IMR-90 (cell line): ENCODE results near the gene MRC1.

Experiments
- CEBPB ChIP-seq: IDR thresholded peaks from 2 replicates; pipeline ENCODE4 v1.6.1; 2012; ENCODE audit warnings: low read depth, low read length, improper control_type of control experiment
- CHD1 ChIP-seq: IDR thresholded peaks from 2 replicates; pipeline ENCODE4 v1.6.1; 2012; ENCODE audit warnings: low read depth, low read length, improper control_type of control experiment
- MAFK ChIP-seq: IDR thresholded peaks from 2 replicates; pipeline ENCODE4 v1.6.1; 2012; ENCODE audit warnings: low read depth, low read length, improper control_type of control experiment
- POLR2A ChIP-seq: IDR thresholded peaks from 2 replicates; pipeline ENCODE4 v1.6.1; 2012; ENCODE audit warnings: mild to moderate bottlenecking, low read depth, low read length
- RCOR1 ChIP-seq: IDR thresholded peaks from 2 replicates; pipeline ENCODE4 v1.6.1; 2012; ENCODE audit warnings: mild to moderate bottlenecking, low read length, improper control_type of control experiment; ENCODE audit not compliant: insufficient replicate concordance
- RFX5 ChIP-seq: IDR thresholded peaks from 2 replicates; pipeline ENCODE4 v1.8.0; 2012; ENCODE audit warnings: low read depth, mild to moderate bottlenecking, low read length, moderate library complexity
- SMC3 ChIP-seq: fragments of 150-350 bp; IDR thresholded peaks from 2 replicates; pipeline ENCODE4 v1.6.1; 2016; ENCODE audit warnings: low read depth, mild to moderate bottlenecking, antibody characterized with exemption, low read length, moderate library complexity
- TF ChIP-seq, protein P1 (sequence below): conservative IDR thresholded peaks from 2 replicates; pipeline ENCODE4 v1.5.1; 2012; ENCODE audit warnings: mild to moderate bottlenecking, low read depth, low read length, improper control_type of control experiment
- TF ChIP-seq, protein P2 (sequence below): fragments of 150-350 bp; IDR thresholded peaks from 2 replicates; pipeline ENCODE4 v1.6.1; 2016; ENCODE audit warnings: low read depth, mild to moderate bottlenecking, low read length, moderate library complexity, borderline replicate concordance
- TF ChIP-seq, protein P3 (sequence below): fragments of 150-350 bp; IDR thresholded peaks from 2 replicates; pipeline ENCODE4 v1.6.1; 2017; ENCODE audit warnings: mild to moderate bottlenecking, antibody characterized with exemption, low read length, low read depth

DNA sequence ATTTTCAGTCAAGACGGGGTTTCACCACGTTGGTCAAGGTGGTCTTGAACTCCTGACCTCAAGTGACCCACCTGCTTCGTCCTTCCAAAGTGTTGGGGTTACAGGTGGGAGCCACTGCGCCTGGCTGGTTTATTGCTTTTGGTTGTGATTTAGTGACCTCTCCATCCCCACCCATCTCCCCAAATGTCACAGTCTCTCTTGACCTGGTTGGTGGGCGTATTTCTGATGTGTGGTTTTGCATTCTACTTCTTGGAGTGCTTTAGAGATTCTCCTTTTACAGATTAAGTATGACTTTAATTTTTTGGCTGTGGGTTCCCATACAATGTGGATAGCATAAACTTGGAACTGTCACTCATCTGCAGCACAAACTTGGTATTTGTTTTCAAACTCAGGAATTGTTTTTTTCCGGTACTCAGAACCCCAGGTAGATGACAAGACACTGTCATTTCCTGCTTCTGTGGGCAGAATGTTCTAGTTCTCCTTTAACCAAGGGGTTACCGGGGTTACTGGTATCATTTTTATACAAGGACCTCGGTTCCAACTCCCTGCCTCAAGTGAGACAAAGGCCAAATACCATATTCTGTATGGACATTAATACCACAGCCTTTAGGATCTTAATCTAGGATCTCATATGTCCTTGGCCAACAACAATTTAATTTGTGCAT lies 50.5 kb downstream of the MRC1 start:
- TF ChIP-seq, protein P1, sequence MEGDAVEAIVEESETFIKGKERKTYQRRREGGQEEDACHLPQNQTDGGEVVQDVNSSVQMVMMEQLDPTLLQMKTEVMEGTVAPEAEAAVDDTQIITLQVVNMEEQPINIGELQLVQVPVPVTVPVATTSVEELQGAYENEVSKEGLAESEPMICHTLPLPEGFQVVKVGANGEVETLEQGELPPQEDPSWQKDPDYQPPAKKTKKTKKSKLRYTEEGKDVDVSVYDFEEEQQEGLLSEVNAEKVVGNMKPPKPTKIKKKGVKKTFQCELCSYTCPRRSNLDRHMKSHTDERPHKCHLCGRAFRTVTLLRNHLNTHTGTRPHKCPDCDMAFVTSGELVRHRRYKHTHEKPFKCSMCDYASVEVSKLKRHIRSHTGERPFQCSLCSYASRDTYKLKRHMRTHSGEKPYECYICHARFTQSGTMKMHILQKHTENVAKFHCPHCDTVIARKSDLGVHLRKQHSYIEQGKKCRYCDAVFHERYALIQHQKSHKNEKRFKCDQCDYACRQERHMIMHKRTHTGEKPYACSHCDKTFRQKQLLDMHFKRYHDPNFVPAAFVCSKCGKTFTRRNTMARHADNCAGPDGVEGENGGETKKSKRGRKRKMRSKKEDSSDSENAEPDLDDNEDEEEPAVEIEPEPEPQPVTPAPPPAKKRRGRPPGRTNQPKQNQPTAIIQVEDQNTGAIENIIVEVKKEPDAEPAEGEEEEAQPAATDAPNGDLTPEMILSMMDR: no peak
- TF ChIP-seq CHD1 (no peak), RCOR1 (no peak), RFX5 (no peak), POLR2A (no peak), SMC3 (no peak), CEBPB (no peak), MAFK (no peak)
- TF ChIP-seq, protein P2, sequence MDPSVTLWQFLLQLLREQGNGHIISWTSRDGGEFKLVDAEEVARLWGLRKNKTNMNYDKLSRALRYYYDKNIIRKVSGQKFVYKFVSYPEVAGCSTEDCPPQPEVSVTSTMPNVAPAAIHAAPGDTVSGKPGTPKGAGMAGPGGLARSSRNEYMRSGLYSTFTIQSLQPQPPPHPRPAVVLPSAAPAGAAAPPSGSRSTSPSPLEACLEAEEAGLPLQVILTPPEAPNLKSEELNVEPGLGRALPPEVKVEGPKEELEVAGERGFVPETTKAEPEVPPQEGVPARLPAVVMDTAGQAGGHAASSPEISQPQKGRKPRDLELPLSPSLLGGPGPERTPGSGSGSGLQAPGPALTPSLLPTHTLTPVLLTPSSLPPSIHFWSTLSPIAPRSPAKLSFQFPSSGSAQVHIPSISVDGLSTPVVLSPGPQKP: no peak
- TF ChIP-seq, protein P3, sequence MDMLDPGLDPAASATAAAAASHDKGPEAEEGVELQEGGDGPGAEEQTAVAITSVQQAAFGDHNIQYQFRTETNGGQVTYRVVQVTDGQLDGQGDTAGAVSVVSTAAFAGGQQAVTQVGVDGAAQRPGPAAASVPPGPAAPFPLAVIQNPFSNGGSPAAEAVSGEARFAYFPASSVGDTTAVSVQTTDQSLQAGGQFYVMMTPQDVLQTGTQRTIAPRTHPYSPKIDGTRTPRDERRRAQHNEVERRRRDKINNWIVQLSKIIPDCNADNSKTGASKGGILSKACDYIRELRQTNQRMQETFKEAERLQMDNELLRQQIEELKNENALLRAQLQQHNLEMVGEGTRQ: no peak
